ENCODE measurements around the gene PLXDC2.

The PLXDC2 gene

GRCh38 chr10:19800161-19800560 is 16.1 kb upstream of the PLXDC2 start:
- no peak overlapping the region for H3K27ac ChIP-seq (ENCODE audit: poor library complexity, severe bottlenecking)
- ATAC-seq (ENCODE audit: low read depth) = no peak

DNA sequence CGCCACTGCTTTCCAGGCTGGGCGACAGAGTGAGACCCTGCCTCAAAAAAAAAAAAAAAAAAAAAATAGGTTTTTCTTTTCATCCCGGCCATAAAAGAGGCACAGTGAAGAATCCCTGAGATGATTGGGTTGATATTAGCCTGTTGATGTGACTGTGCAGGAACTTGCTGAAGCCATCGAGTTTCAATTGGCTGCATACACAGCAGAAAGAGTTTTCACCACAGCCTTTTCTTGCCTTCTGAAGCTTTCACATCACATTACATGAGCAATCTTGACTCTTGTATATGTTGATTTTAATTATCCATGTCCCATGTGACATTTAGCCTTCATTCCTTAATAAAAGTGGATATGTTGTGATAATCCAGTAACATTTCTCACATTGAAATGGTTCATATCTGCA is 14.9 kb upstream of the PLXDC2 start:
- H3K4me1 ChIP-seq (ENCODE audit: insufficient read depth, poor library complexity, severe bottlenecking) = no peaks in the 10 kb centered on the region
- no peak overlapping the region for H3K27ac ChIP-seq (ENCODE audit: poor library complexity, severe bottlenecking)
- no peak for ATAC-seq (ENCODE audit: low read depth)
- no peak overlapping the region for H3K4me3 ChIP-seq (ENCODE audit: severe bottlenecking)
- no peaks in the 10 kb centered on the region for H3K27me3 ChIP-seq (ENCODE audit: insufficient read depth, poor library complexity, severe bottlenecking)
- no peak for DNase-seq (ENCODE audit: low spot score)
- TF ChIP-seq, protein P1, sequence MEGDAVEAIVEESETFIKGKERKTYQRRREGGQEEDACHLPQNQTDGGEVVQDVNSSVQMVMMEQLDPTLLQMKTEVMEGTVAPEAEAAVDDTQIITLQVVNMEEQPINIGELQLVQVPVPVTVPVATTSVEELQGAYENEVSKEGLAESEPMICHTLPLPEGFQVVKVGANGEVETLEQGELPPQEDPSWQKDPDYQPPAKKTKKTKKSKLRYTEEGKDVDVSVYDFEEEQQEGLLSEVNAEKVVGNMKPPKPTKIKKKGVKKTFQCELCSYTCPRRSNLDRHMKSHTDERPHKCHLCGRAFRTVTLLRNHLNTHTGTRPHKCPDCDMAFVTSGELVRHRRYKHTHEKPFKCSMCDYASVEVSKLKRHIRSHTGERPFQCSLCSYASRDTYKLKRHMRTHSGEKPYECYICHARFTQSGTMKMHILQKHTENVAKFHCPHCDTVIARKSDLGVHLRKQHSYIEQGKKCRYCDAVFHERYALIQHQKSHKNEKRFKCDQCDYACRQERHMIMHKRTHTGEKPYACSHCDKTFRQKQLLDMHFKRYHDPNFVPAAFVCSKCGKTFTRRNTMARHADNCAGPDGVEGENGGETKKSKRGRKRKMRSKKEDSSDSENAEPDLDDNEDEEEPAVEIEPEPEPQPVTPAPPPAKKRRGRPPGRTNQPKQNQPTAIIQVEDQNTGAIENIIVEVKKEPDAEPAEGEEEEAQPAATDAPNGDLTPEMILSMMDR (IDR thresholded peaks at IDR 0.05; ENCODE audit: poor library complexity, severe bottlenecking) = no peak
- H3K9me3 ChIP-seq (ENCODE audit: severe bottlenecking) = no peaks in the 10 kb centered on the region
- H3K36me3 ChIP-seq (ENCODE audit: low read depth) = no peaks in the 10 kb centered on the region

More at GRCh38 chr10:19800161-19800560, 16.1 kb upstream of the PLXDC2 start:
- no peaks in the 10 kb centered on the region for H3K9me3 ChIP-seq (ENCODE audit: severe bottlenecking)
- no peak overlapping the region for H3K4me3 ChIP-seq (ENCODE audit: severe bottlenecking)
- TF ChIP-seq, protein P1 (IDR thresholded peaks at IDR 0.05; ENCODE audit: poor library complexity, severe bottlenecking) = no peak
- H3K36me3 ChIP-seq (ENCODE audit: low read depth) = no peaks in the 10 kb centered on the region
- H3K4me1 ChIP-seq (ENCODE audit: insufficient read depth, poor library complexity, severe bottlenecking) = no peaks in the 10 kb centered on the region
- no peaks in the 10 kb centered on the region for H3K27me3 ChIP-seq (ENCODE audit: insufficient read depth, poor library complexity, severe bottlenecking)
- DNase-seq (ENCODE audit: low spot score) = no peak

GRCh38 chr10:19803676-19804075 is 12.6 kb upstream of the PLXDC2 start:
- H3K27me3 ChIP-seq (ENCODE audit: insufficient read depth, poor library complexity, severe bottlenecking) = no peaks in the 10 kb centered on the region
- H3K36me3 ChIP-seq (ENCODE audit: low read depth) = no peaks in the 10 kb centered on the region
- ATAC-seq (ENCODE audit: low read depth) (no peak), DNase-seq (ENCODE audit: low spot score) (no peak)
- no peak overlapping the region for H3K4me3 ChIP-seq (ENCODE audit: severe bottlenecking)
- no peak overlapping the region for H3K27ac ChIP-seq (ENCODE audit: poor library complexity, severe bottlenecking)
- H3K9me3 ChIP-seq (ENCODE audit: severe bottlenecking) = no peaks in the 10 kb centered on the region
- TF ChIP-seq, protein P1 (IDR thresholded peaks at IDR 0.05; ENCODE audit: poor library complexity, severe bottlenecking) = no peak
- no peaks in the 10 kb centered on the region for H3K4me1 ChIP-seq (ENCODE audit: insufficient read depth, poor library complexity, severe bottlenecking)

- DNase-seq (ENCODE audit: low spot score) (no peak), ATAC-seq (ENCODE audit: low read depth) (no peak)
- no peak overlapping the region for H3K27ac ChIP-seq (ENCODE audit: poor library complexity, severe bottlenecking)
- H3K9me3 ChIP-seq (ENCODE audit: severe bottlenecking) = no peaks in the 10 kb centered on the region
- TF ChIP-seq, protein P1 (IDR thresholded peaks at IDR 0.05; ENCODE audit: poor library complexity, severe bottlenecking) = no peak
- no peaks in the 10 kb centered on the region for H3K4me1 ChIP-seq (ENCODE audit: insufficient read depth, poor library complexity, severe bottlenecking)
- no peaks in the 10 kb centered on the region for H3K36me3 ChIP-seq (ENCODE audit: low read depth)
- H3K4me3 ChIP-seq (ENCODE audit: severe bottlenecking) = no peak overlapping the region
- peaks cover 26% of the 10 kb centered on the region for H3K27me3 ChIP-seq (ENCODE audit: insufficient read depth, poor library complexity, severe bottlenecking)
Observed at GRCh38 chr10:19809481-19809880, 6.8 kb upstream of the PLXDC2 start.

DNA sequence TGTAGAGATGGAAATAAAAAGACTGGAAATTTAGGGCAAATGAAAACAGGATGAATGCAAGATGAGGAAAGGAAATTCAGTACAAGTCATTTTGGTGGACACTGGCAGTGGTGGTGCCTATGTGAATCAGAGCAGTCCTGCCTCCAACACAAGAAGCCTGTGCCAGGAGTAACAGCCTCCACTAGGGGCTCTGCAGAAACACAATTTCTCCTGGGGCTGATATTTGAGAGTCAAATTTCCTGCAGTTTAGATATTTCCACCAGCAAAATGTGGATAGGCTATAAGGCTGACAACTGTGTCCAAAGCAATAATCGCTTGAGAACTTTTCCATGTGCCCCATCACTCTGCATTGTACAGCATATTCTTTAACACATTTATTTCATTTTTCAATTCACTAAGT is 4.7 kb upstream of the PLXDC2 start:
- no peaks in the 10 kb centered on the region for H3K4me1 ChIP-seq (ENCODE audit: insufficient read depth, poor library complexity, severe bottlenecking)
- H3K4me3 ChIP-seq (ENCODE audit: severe bottlenecking) = no peak overlapping the region
- DNase-seq (ENCODE audit: low spot score) (no peak), ATAC-seq (ENCODE audit: low read depth) (peak; percentile 75)
- peaks cover 41% of the 10 kb centered on the region for H3K27me3 ChIP-seq (ENCODE audit: insufficient read depth, poor library complexity, severe bottlenecking)
- no peaks in the 10 kb centered on the region for H3K36me3 ChIP-seq (ENCODE audit: low read depth)
- no peak overlapping the region for H3K27ac ChIP-seq (ENCODE audit: poor library complexity, severe bottlenecking)
- no peaks in the 10 kb centered on the region for H3K9me3 ChIP-seq (ENCODE audit: severe bottlenecking)
- TF ChIP-seq, protein P1 (IDR thresholded peaks at IDR 0.05; ENCODE audit: poor library complexity, severe bottlenecking) = peak; percentile 58

Data from RWPE2 (cell line).